Suprapubic skin (tissue), 4 donors: ENCODE results near the gene RASIP1. TPM values are rescaled to one million over a fixed set of nuclear protein-coding genes. Genes with fewer than 3 reads are reported as not detected.

ENCODE experiments used
- DNase-seq, 2 donors: peaks; one replicate each; pipeline ENCODE4 v3.0.0-alpha.2; 2019; ENCODE audit warnings: low spot score in 2 of 2
- H3K27ac ChIP-seq: fragments of 200-600 bp; sonication (generic); one replicate; pipeline ENCODE4 v1.5.1; 2019
- H3K27me3 ChIP-seq: fragments of 200-600 bp; sonication (generic); one replicate; pipeline ENCODE4 v1.5.1; 2019
- H3K36me3 ChIP-seq: fragments of 200-600 bp; sonication (generic); one replicate; pipeline ENCODE4 v1.5.1; 2019
- H3K4me1 ChIP-seq: fragments of 200-600 bp; sonication (generic); one replicate; pipeline ENCODE4 v1.5.1; 2019
- H3K4me3 ChIP-seq: fragments of 200-600 bp; sonication (generic); one replicate; pipeline ENCODE4 v1.5.1; 2019; ENCODE audit warnings: mild to moderate bottlenecking
- H3K9me3 ChIP-seq: fragments of 200-600 bp; sonication (generic); one replicate; pipeline ENCODE4 v1.5.1; 2019
- CTCF ChIP-seq, 2 donors: fragments of 200-600 bp in 1 of 2; fragments of 450-650 bp in 1 of 2; sonication (generic) in 1 of 2; IDR thresholded peaks; one replicate each; pipeline ENCODE4 v1.5.1; 2016 to 2019; ENCODE audit warnings: antibody characterized with exemption in 2 of 2, mild to moderate bottlenecking in 1 of 2, moderate library complexity in 1 of 2
- EP300 ChIP-seq: sonication (generic); formaldehyde crosslinking; IDR thresholded peaks from one replicate; pipeline ENCODE4 v1.6.1; 2017; ENCODE audit warnings: antibody characterized with exemption
- POLR2A ChIP-seq, 2 donors: fragments of 450-650 bp; IDR thresholded peaks; one replicate each; pipeline ENCODE4 v1.6.1; 2017; ENCODE audit warnings: antibody characterized with exemption in 2 of 2, mild to moderate bottlenecking in 2 of 2, moderate library complexity in 2 of 2
- POLR2AphosphoS5 ChIP-seq, 3 donors: sonication (generic); formaldehyde crosslinking; IDR thresholded peaks; one replicate each; pipeline ENCODE4 v1.6.1; 2017; ENCODE audit warnings: antibody characterized with exemption in 3 of 3
- WGBS: methylation state at CpG from one replicate; pipeline ENCODE4 v1.1.5; 2018; 5-methylcytosine and 5-hydroxymethylcytosine counted together
- total RNA-seq, 4 donors: library from RNA; depleted of rRNA; stranded (reverse); fragments of >200 nt; gene quantifications; one replicate each; pipeline ENCODE4 v1.1.0, GENCODE V29; 2016

The RASIP1 gene
- total RNA-seq, 4 donors from 2014 or later, result 5.1 to 16.1 (median 6.5) TPM

GRCh38 chr19:48724796-48725753 is 15.3 kb downstream of the RASIP1 start:
- Histone ChIP-seq H3K27me3 (no peaks in the 10 kb centered on the region), H3K4me1 (peaks cover 20% of the 10 kb centered on the region), H3K9me3 (no peaks in the 10 kb centered on the region), H3K36me3 (no peaks in the 10 kb centered on the region), H3K4me3 (no peak overlapping the region), H3K27ac (peak overlapping the region; percentile 75)
- DNase-seq, result no peak
- 53% methylated on average over 11 of the region's 11 CpGs for WGBS
- TF ChIP-seq POLR2A (IDR thresholded peaks at IDR 0.05), result no peak
- no peak for TF ChIP-seq CTCF (IDR thresholded peaks at IDR 0.05)
- peak in 1 of 3 donors; percentile 69 for TF ChIP-seq POLR2AphosphoS5 (IDR thresholded peaks at IDR 0.05)
- TF ChIP-seq EP300, result no peak

GRCh38 chr19:48722196-48722708 is 18.2 kb downstream of the RASIP1 start:
- Histone ChIP-seq H3K36me3 (no peaks in the 10 kb centered on the region), H3K9me3 (no peaks in the 10 kb centered on the region), H3K27ac (no peak overlapping the region), H3K27me3 (no peaks in the 10 kb centered on the region), H3K4me3 (no peak overlapping the region), H3K4me1 (peaks cover 26% of the 10 kb centered on the region)
- TF ChIP-seq POLR2AphosphoS5 (IDR thresholded peaks at IDR 0.05) (no peak), POLR2A (IDR thresholded peaks at IDR 0.05) (no peak), EP300 (no peak), CTCF (IDR thresholded peaks at IDR 0.05) (no peak)
- 83% methylated on average over 11 of the region's 11 CpGs for WGBS
- DNase-seq, result no peak

GRCh38 chr19:48720613-48721296 is 19.7 kb downstream of the RASIP1 start:
- Histone ChIP-seq H3K27me3 (no peaks in the 10 kb centered on the region), H3K9me3 (no peaks in the 10 kb centered on the region), H3K4me3 (peak overlapping the region; percentile 52), H3K4me1 (peaks cover 40% of the 10 kb centered on the region), H3K36me3 (no peaks in the 10 kb centered on the region), H3K27ac (peak overlapping the region; percentile 56)
- DNase-seq, result peak; percentile 99 to 100
- TF ChIP-seq POLR2AphosphoS5 (IDR thresholded peaks at IDR 0.05), result peak in 2 of 3 donors; percentile 40 to 77
- no peak for TF ChIP-seq CTCF (IDR thresholded peaks at IDR 0.05)
- WGBS, result 7% methylated on average over 41 of the region's 42 CpGs

GRCh38 chr19:48720251-48720612 is 20.2 kb downstream of the RASIP1 start:
- peak overlapping the region; percentile 56 for H3K27ac ChIP-seq
- H3K4me1 ChIP-seq, result peaks cover 43% of the 10 kb centered on the region
- no peaks in the 10 kb centered on the region for H3K27me3 ChIP-seq
- H3K4me3 ChIP-seq, result peak overlapping the region; percentile 52
- TF ChIP-seq CTCF (IDR thresholded peaks at IDR 0.05) (no peak), POLR2A (IDR thresholded peaks at IDR 0.05) (no peak), EP300 (no peak), POLR2AphosphoS5 (IDR thresholded peaks at IDR 0.05) (no peak)
- 26% methylated on average over 12 of the region's 12 CpGs for WGBS
- no peaks in the 10 kb centered on the region for H3K9me3 ChIP-seq
- no peaks in the 10 kb centered on the region for H3K36me3 ChIP-seq
- no peak for DNase-seq
